M059J (cell line): ENCODE data around the gene PLCH2. TPM values are rescaled to one million over a fixed set of nuclear protein-coding genes. Genes with fewer than 3 reads are reported as not detected.
"Not testable (repeated sequence)": the region's sequence is repeated elsewhere in the genome, so short reads cannot be mapped to it uniquely, and the experiment has no call there.

ENCODE experiments used
- DNase-seq: peaks from one replicate; pipeline ENCODE4 v3.0.0-alpha.2; 2012; ENCODE audit warnings: low read depth
- total RNA-seq: library from RNA; depleted of rRNA; stranded (reverse); fragments of >200 nt; shearing (Covaris generic); gene quantifications from 2 replicates; pipeline ENCODE4 v1.2.3, GENCODE V29; 2014

PLCH2 gene
- total RNA-seq, 1 experiment from 2014 or later: not detected

GRCh38 chr1:2443277-2444137 lies 32.6 kb upstream of the PLCH2 start:
- no peak for DNase-seq

GRCh38 chr1:2444138-2444591 lies 31.9 kb upstream of the PLCH2 start:
- no peak for DNase-seq

- no peak for DNase-seq
Observed at GRCh38 chr1:2445162-2445822, 30.8 kb upstream of the PLCH2 start.

GRCh38 chr1:2445823-2446215 lies 30.3 kb upstream of the PLCH2 start:
- DNase-seq: no peak

DNA sequence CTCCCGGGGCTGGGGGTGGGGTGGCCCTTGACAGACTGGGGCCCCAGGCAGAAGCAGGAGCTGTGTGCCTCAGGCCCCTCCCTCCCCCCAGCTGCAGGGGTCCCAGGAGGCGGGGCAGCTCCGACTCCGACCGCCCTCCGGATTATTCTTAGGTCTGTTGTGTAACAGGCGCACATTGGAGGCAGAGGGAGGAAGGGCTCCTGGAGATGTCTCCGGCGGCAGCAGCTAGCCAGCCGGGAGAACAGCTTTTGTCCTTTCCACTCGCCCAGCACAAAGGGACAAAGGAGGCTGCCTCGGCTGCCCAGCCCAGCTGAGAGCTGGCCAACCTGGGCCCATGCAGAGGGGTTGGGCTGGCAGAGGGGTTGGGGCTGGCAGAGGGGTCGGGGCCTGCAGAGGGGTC lies 29.7 kb upstream of the PLCH2 start:
- no peak for DNase-seq

- no peak for DNase-seq
Observed at GRCh38 chr1:2446861-2447260, 29.2 kb upstream of the PLCH2 start.

DNA sequence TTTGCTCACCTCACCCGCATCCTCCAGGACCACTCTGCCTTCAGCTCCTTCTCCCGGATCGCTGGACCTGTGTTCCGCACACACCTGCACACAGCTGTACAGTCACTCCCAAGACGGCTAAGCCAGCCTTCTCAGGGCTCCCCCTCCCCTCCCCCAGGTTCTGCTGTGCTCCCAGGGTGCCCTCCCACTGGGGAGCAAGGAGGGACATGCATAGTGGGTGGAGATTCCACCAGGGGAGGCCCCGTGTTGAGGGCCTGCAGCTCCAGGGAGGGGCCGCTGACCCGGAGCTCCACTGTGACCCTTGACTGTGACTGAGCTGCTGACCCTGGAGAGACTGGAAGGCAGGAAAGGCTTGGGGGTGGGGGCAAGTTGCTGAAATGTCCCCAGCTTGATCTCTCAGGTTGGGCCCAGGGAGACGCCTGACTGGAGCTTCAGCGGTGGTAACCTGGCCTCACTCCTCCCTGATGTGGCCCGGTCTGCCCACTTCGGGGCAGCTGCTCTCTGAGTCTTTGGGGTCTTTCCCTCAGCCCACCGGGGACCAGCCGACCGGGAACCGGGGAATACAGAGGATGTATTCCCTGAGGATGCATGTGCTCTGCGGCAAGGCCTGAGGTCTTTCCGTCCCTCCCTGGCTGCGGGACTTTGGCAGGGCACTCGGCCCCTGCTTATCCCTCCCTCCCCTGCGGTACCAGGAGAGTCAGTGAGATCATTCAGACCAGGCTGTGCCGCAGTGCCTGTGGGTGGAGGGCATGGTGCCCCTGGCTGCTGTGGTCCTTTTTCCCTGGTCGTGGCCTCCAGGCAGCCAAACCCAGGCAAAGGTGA lies 28.6 kb upstream of the PLCH2 start:
- DNase-seq: no peak

DNA sequence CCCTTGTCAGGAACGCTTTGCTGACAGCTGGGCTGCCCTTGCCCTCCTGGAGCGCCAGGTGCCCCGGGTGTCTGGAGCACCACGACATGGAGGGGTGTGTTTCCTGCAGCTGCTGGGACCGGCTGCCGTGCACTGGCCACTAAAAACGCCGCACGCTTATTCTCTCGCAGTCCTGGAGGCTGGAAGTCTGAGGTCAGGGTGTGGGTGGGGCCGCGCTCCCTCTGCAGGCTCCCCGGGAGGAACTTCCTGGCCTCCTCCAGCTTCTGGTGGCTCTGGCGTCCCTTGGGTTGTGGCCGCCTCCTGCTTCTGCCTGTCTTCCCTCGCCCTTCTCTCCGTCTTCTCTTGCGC lies 28.0 kb upstream of the PLCH2 start:
- no peak for DNase-seq

- DNase-seq: no peak
Observed at GRCh38 chr1:2449636-2450454, 26.2 kb upstream of the PLCH2 start.

GRCh38 chr1:2451741-2452140 lies 24.3 kb upstream of the PLCH2 start:
- DNase-seq: peak; percentile 90

DNA sequence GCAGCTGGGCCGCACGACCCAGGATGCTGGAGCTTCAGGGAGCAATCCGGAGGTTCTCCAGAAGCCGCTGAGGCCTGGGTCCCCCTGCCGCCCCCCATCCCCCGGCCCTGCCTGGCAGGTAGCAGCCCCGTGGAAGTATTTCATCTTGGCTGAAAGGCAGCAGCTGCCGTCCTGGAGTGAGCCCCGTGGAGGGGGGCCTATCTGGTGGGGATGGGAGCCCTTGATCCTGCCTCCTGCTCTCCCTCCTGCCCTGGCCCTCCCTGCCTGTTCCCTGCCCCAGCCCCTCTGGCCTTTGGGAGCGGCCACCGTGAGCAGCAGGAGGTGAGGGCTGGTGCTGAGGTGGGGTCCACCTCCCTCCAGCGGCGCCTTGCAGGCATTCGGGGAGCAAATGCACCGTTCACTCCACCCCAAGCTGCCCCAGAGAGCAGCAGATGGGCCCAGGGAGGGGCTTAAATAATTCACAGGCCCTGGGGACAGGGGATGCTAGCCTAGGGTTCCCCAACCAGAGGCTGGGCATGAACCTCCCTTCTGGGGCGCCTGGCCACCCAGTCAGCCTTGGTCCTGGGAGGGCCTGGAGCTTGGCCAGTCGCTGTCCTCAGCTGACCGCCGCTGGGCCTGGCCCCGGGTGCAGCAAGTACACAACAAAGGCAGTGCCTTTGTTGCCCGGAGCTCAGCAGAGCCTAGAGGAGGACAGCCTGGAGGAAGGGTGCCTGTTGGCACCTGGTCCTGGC lies 23.7 kb upstream of the PLCH2 start:
- DNase-seq: no peak

- DNase-seq: no peak
Observed at GRCh38 chr1:2452932-2453315, 23.2 kb upstream of the PLCH2 start.

- no peak for DNase-seq
Observed at GRCh38 chr1:2454227-2454626, 21.9 kb upstream of the PLCH2 start.

DNA sequence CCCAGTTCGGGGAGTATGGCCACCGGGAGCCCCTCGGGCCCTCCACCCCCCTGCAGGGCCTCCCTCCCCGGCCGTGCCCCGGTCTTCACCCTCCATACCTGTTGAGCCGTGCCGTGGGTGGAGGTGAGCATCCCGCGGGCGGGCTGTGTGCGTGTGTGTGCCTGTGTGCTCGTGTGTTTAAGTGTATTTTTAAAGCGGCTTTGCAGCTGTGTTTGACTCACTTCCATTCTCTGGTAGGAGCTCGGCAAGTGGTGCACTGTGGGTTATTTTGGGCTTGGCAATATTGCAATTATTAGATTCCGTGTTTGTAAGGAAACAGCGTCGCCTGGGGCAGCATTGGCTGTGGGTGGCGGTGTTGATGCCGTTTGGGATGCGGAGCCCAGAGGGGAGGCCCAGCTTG lies 20.3 kb upstream of the PLCH2 start:
- DNase-seq: peak; percentile 31

DNA sequence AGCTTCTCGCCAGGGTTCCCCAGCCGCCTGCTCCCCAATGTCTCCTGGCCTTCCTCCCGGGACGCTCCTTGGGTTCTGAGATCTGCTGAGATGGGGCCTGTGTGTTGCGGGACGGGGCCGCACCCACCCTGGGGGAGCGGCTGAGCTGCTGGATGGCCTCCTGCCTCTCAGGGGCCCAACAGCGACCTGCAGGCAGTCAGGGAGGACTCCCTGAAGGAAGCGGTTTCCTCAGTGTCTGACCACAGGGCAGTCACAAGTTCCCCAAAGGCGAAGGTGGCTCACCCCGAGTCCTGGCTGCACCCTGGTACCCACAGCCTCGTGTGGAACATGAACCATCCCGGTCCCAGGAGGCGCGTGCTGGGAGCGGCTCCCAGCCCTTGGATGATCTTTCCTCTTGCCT lies 18.6 kb upstream of the PLCH2 start:
- DNase-seq: no peak

DNA sequence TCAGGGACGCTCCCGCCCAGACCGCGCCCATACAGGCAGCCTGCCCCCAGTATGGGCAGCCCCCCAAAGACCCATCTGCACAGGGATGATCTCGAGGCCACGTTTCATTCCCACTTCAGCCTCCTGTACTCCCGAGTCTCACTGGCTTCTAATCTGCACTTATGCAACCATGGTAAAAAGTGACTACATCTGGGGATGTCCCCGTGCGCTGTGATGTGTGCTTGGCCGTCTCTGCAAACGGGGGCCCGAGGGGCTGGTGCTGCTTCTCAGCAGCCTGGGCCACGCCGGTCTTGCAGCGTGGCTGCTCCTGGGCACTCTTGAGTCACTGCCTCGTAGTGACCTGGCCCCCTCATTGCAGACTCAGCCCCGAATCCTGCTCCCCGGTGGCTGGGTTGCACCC lies 17.4 kb upstream of the PLCH2 start:
- no peak for DNase-seq

- not testable (repeated sequence) for DNase-seq
Observed at GRCh38 chr1:2459102-2459753, 16.9 kb upstream of the PLCH2 start.

DNA sequence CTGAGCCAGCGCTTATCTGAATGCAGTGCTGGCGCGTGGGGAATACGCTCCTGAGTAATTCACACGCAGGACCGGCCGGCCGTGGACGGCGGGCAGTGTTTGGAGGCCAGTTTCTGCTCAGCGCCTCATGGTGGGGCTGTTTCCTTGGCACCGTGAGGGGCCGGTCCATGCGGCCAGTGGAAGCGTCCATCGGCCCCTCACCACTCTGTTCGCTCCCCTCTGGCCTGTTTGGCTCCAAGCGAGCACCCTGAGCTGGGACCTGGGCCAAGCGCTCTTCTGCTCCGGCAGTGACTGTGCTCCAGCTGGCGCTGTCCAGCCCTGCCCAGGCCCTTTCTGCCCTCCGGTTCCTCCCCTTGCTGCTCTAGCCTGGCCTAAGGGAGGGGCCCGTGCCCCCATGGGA lies 16.3 kb upstream of the PLCH2 start:
- DNase-seq: peak; percentile 47

GRCh38 chr1:2460203-2460602 lies 15.9 kb upstream of the PLCH2 start:
- DNase-seq: no peak

GRCh38 chr1:2460996-2461751 lies 14.9 kb upstream of the PLCH2 start:
- no peak for DNase-seq
